ENCODE measurements around the gene ZFAND3. TPM values are rescaled to one million over a fixed set of nuclear protein-coding genes. Genes with fewer than 3 reads are reported as not detected.
A peak's percentile ranks its signal among the peaks of the same experiment; 100 is the strongest.

The ZFAND3 gene
- total RNA-seq, 2 donors from 2014 or later: 61.1 to 83.6 TPM

- no peak for DNase-seq
- no peak for ATAC-seq
- intact Hi-C loops (cut with DNase I): no loop called here
Measured at GRCh38 chr6:37906121-37906520, 86.6 kb downstream of the ZFAND3 start.

- intact Hi-C loops (cut with DNase I): no loop called here
- DNase-seq: no peak
- no peak for ATAC-seq
Measured at GRCh38 chr6:37910998-37911397, 91.5 kb downstream of the ZFAND3 start.

GRCh38 chr6:37913210-37913609 is 93.7 kb downstream of the ZFAND3 start:
- intact Hi-C loops (cut with DNase I): no loop called here
- ATAC-seq (no peak), DNase-seq (no peak)

GRCh38 chr6:37915463-37915862 is 95.9 kb downstream of the ZFAND3 start:
- no peak for ATAC-seq
- DNase-seq: no peak
- intact Hi-C loops (cut with DNase I): no loop called here

- intact Hi-C loops (cut with DNase I): no loop called here
- ATAC-seq (no peak), DNase-seq (no peak)
Measured at GRCh38 chr6:37916149-37916548, 96.6 kb downstream of the ZFAND3 start.

- ATAC-seq: no peak
- DNase-seq: no peak
- intact Hi-C loops (cut with DNase I): no loop called here
Measured at GRCh38 chr6:37916675-37917074, 97.1 kb downstream of the ZFAND3 start.

GRCh38 chr6:37917566-37917965 is 98.0 kb downstream of the ZFAND3 start:
- intact Hi-C loops (cut with DNase I): no loop called here
- ATAC-seq: no peak
- no peak for DNase-seq

- DNase-seq (no peak), ATAC-seq (no peak)
- intact Hi-C loops (cut with DNase I): no loop called here
Measured at GRCh38 chr6:37919417-37920157, 100.1 kb downstream of the ZFAND3 start.

GRCh38 chr6:37920667-37921066 is 101.1 kb downstream of the ZFAND3 start:
- ATAC-seq (no peak), DNase-seq (no peak)
- intact Hi-C loops (cut with DNase I): no loop called here

- intact Hi-C loops (cut with DNase I): no loop called here
- DNase-seq: no peak
- ATAC-seq: no peak
Measured at GRCh38 chr6:37922563-37922962, 103.0 kb downstream of the ZFAND3 start.

GRCh38 chr6:37923514-37923913 is 104.0 kb downstream of the ZFAND3 start:
- intact Hi-C loops (cut with DNase I): no loop called here
- no peak for ATAC-seq
- DNase-seq: no peak

GRCh38 chr6:37926661-37927060 is 107.1 kb downstream of the ZFAND3 start:
- intact Hi-C loops (cut with DNase I): no loop called here
- DNase-seq: no peak
- no peak for ATAC-seq

GRCh38 chr6:37928217-37928616 is 108.7 kb downstream of the ZFAND3 start:
- DNase-seq (no peak), ATAC-seq (no peak)
- intact Hi-C loops (cut with DNase I): no loop called here

GRCh38 chr6:37930288-37930971 is 110.9 kb downstream of the ZFAND3 start:
- ATAC-seq: no peak
- intact Hi-C loops (cut with DNase I): no loop called here
- DNase-seq: no peak

GRCh38 chr6:37931066-37931465 is 111.5 kb downstream of the ZFAND3 start:
- intact Hi-C loops (cut with DNase I): no loop called here
- peak; percentile 19 to 77 for ATAC-seq
- no peak for DNase-seq

- ATAC-seq (no peak), DNase-seq (no peak)
- intact Hi-C loops (cut with DNase I): no loop called here
Measured at GRCh38 chr6:37934276-37934675, 114.7 kb downstream of the ZFAND3 start.

- no peak for ATAC-seq
- intact Hi-C loops (cut with DNase I): no loop called here
Measured at GRCh38 chr6:37936150-37936549, 116.6 kb downstream of the ZFAND3 start.

GRCh38 chr6:37936906-37937305 is 117.4 kb downstream of the ZFAND3 start:
- ATAC-seq (no peak), DNase-seq (no peak)
- intact Hi-C loops (cut with DNase I): no loop called here

More at GRCh38 chr6:37936150-37936549, 116.6 kb downstream of the ZFAND3 start:
- DNase-seq: no peak

- ATAC-seq (no peak), DNase-seq (no peak)
- intact Hi-C loops (cut with DNase I): no loop called here
Measured at GRCh38 chr6:37938909-37939308, 119.4 kb downstream of the ZFAND3 start.

GRCh38 chr6:37940074-37940847 is 120.7 kb downstream of the ZFAND3 start:
- ATAC-seq (peak; percentile 52 to 71), DNase-seq (peak; percentile 53)
- intact Hi-C loops (cut with DNase I): no loop called here

Measured in left cardiac atrium (tissue), 4 donors.